GM23338 (cell line): ENCODE results near the gene ZNF566. TPM values are rescaled to one million over a fixed set of nuclear protein-coding genes. Genes with fewer than 3 reads are reported as not detected.

Source experiments
- ATAC-seq: fragments of 200-7000 bp; cut with Tn5 transposase; 3 replicates; pipeline ENCODE4 v1.9.1; 2020
- DNase-seq: peaks from one replicate; pipeline ENCODE4 v3.0.0-alpha.2; 2015; ENCODE audit warnings: low spot score
- H2AFZ ChIP-seq: fragments of 200-600 bp; sonication (generic); 2 replicates; pipeline ENCODE4 v1.8.0; 2016; ENCODE audit warnings: antibody characterized with exemption, mild to moderate bottlenecking, moderate library complexity
- H3F3A ChIP-seq: fragments of 200-600 bp; sonication (generic); replicated peaks from 2 replicates; pipeline ENCODE4 v1.8.0; 2017; ENCODE audit warnings: antibody characterized with exemption, mixed run types, low read depth
- H3K27ac ChIP-seq: fragments of 200-600 bp; sonication (generic); 2 replicates; pipeline ENCODE4 v1.6.1; 2016; ENCODE audit warnings: low read depth
- H3K27me3 ChIP-seq: fragments of 200-600 bp; sonication (generic); 2 replicates; pipeline ENCODE4 v1.8.0; 2016; ENCODE audit warnings: mild to moderate bottlenecking, mixed run types, moderate library complexity; ENCODE audit not compliant: insufficient read depth
- H3K36me3 ChIP-seq: fragments of 200-600 bp; sonication (generic); 2 replicates; pipeline ENCODE4 v1.8.0; 2016; ENCODE audit warnings: mild to moderate bottlenecking; ENCODE audit not compliant: insufficient read depth
- H3K4me1 ChIP-seq: fragments of 200-600 bp; sonication (generic); 2 replicates; pipeline ENCODE4 v1.8.0; 2016; ENCODE audit warnings: mild to moderate bottlenecking, moderate library complexity; ENCODE audit not compliant: insufficient read depth
- H3K4me2 ChIP-seq: fragments of 200-600 bp; sonication (generic); 2 replicates; pipeline ENCODE4 v1.7.1; 2017; ENCODE audit warnings: mixed run types
- H3K4me3 ChIP-seq: fragments of 200-600 bp; sonication (generic); 2 replicates; pipeline ENCODE4 v1.6.1; 2016; ENCODE audit warnings: mixed run types
- H3K79me2 ChIP-seq: fragments of 200-600 bp; sonication (generic); replicated peaks from 2 replicates; pipeline ENCODE4 v1.8.0; 2017; ENCODE audit warnings: mild to moderate bottlenecking; ENCODE audit not compliant: insufficient read depth
- H3K9me2 ChIP-seq: fragments of 200-600 bp; sonication (generic); 2 replicates; pipeline ENCODE4 v1.8.0; 2017; ENCODE audit not compliant: insufficient read depth
- H4K20me1 ChIP-seq: fragments of 200-600 bp; sonication (generic); replicated peaks from 2 replicates; pipeline ENCODE4 v1.8.0; 2017; ENCODE audit warnings: mild to moderate bottlenecking; ENCODE audit not compliant: insufficient read depth
- H3K27ac Mint-ChIP-seq: 2 replicates; pipeline ENCODE4 v1.8.0; 2020; ENCODE audit warnings: inconsistent platforms, mild to moderate bottlenecking, moderate library complexity, mixed read lengths
- H3K27me3 Mint-ChIP-seq: 3 replicates; pipeline ENCODE4 v1.8.0; 2022; ENCODE audit warnings: low read depth, mild to moderate bottlenecking, moderate library complexity, mixed read lengths, inconsistent platforms; ENCODE audit not compliant: insufficient read depth, poor library complexity
- H3K36me3 Mint-ChIP-seq: 3 replicates; pipeline ENCODE4 v1.8.0; 2021; ENCODE audit warnings: low read depth, mild to moderate bottlenecking, inconsistent platforms, moderate library complexity, mixed read lengths
- H3K4me1 Mint-ChIP-seq: 3 replicates; pipeline ENCODE4 v1.8.0; 2020; ENCODE audit warnings: mild to moderate bottlenecking, inconsistent platforms, mixed read lengths
- H3K4me3 Mint-ChIP-seq: 3 replicates; pipeline ENCODE4 v1.8.0; 2021; ENCODE audit warnings: moderate library complexity, mild to moderate bottlenecking, inconsistent platforms, mixed read lengths
- H3K9me3 Mint-ChIP-seq: 3 replicates; pipeline ENCODE4 v1.8.0; 2020; ENCODE audit warnings: moderate library complexity, mild to moderate bottlenecking, inconsistent platforms, mixed read lengths
- CREB1 ChIP-seq: fragments of 250-450 bp; sonication (Bioruptor Pico); IDR thresholded peaks from 2 replicates; pipeline ENCODE4 v1.5.0; 2020; ENCODE audit warnings: low read depth, mild to moderate bottlenecking, moderate library complexity
- CTCF ChIP-seq, 2 experiments: fragments of 200-600 bp in 1 of 2; sonication (generic) in 1 of 2; conservative IDR thresholded peaks; 2 replicates each; pipeline versions ENCODE4 v1.5.1 to v1.6.1; 2016 to 2017; ENCODE audit warnings: antibody characterized with exemption in 2 of 2, low read depth in 2 of 2, mild to moderate bottlenecking in 2 of 2, moderate library complexity in 1 of 2
- ETS1 ChIP-seq: IDR thresholded peaks from 2 replicates; pipeline ENCODE4 v1.6.1; 2016; ENCODE audit warnings: antibody characterized with exemption
- EZH2 ChIP-seq: fragments of 200-600 bp; sonication (generic); IDR thresholded peaks from one replicate; pipeline ENCODE4 v1.8.0; 2017; ENCODE audit warnings: antibody characterized with exemption, mild to moderate bottlenecking, low read depth; ENCODE audit not compliant: unreplicated experiment
- EZH2phosphoT487 ChIP-seq: fragments of 200-600 bp; sonication (generic); IDR thresholded peaks from one replicate; pipeline ENCODE4 v1.8.1; 2018; ENCODE audit warnings: antibody characterized with exemption; ENCODE audit not compliant: unreplicated experiment
- JUNB ChIP-seq: IDR thresholded peaks from one replicate; pipeline ENCODE4 v1.6.1; 2016; ENCODE audit warnings: antibody characterized with exemption; ENCODE audit not compliant: unreplicated experiment
- NANOG ChIP-seq: IDR thresholded peaks from 2 replicates; pipeline ENCODE4 v1.6.1; 2016; ENCODE audit warnings: antibody characterized with exemption, borderline replicate concordance
- POLR2AphosphoS5 ChIP-seq: IDR thresholded peaks from 2 replicates; pipeline ENCODE4 v1.6.1; 2016; ENCODE audit warnings: antibody characterized with exemption, low read depth
- REST ChIP-seq: IDR thresholded peaks from one replicate; pipeline ENCODE4 v1.6.1; 2018; ENCODE audit warnings: antibody characterized with exemption; ENCODE audit not compliant: unreplicated experiment
- STAT1 ChIP-seq: IDR thresholded peaks from one replicate; pipeline ENCODE4 v1.6.1; 2016; ENCODE audit warnings: antibody characterized with exemption; ENCODE audit not compliant: unreplicated experiment
- ZNF114 ChIP-seq: fragments of 250-450 bp; sonication (Bioruptor Pico); IDR thresholded peaks from 2 replicates; pipeline ENCODE4 v1.5.0; 2020; ENCODE audit warnings: mild to moderate bottlenecking, moderate library complexity
- ZNF331 ChIP-seq: fragments of 250-450 bp; sonication (Bioruptor Pico); IDR thresholded peaks from 2 replicates; pipeline ENCODE4 v1.5.0; 2020; ENCODE audit warnings: low read depth, mild to moderate bottlenecking, moderate library complexity
- ZNF462 ChIP-seq: fragments of 250-450 bp; sonication (Bioruptor Pico); IDR thresholded peaks from 2 replicates; pipeline ENCODE4 v1.5.0; 2020; ENCODE audit warnings: mild to moderate bottlenecking, moderate library complexity
- polyA plus RNA-seq: library from polyadenylated mRNA; unstranded; fragments of >200 nt; fragmentation: Nextera tagmentation; extraction: Ambion mirVana; gene quantifications from 2 replicates; pipeline ENCODE4 v1.2.1, GENCODE V29; 2016
- total RNA-seq: library from RNA; depleted of rRNA; stranded (reverse); fragments of >200 nt; shearing (Covaris generic); gene quantifications from 2 replicates; pipeline ENCODE4 v1.2.3, GENCODE V29; 2014

Gene ZNF566
- total and polyA plus RNA-seq, 2 experiments from 2014 or later = 11.9 to 18.0 TPM

GRCh38 chr19:36501973-36502372 lies 12.6 kb upstream of the ZNF566 start:
- Histone ChIP-seq H3K4me1 (no peaks in the 10 kb centered on the region), H3K9me2 (no peaks in the 10 kb centered on the region), H3K36me3 (0 out of 2 replicates have a peak, but pooled peaks cover 3% of the 10 kb centered on the region), H4K20me1 (no peaks in the 10 kb centered on the region), H3K27ac (no peak overlapping the region), H3K4me2 (no peak overlapping the region), H3K79me2 (no peaks in the 10 kb centered on the region), H2AFZ (no peak overlapping the region), H3F3A (no peaks in the 10 kb centered on the region), H3K27me3 (no peaks in the 10 kb centered on the region), H3K4me3 (no peak overlapping the region)
- Mint-ChIP-seq H3K27ac (no peak overlapping the region), H3K9me3 (peaks cover 92% of the 10 kb centered on the region), H3K36me3 (peaks cover 24% of the 10 kb centered on the region), H3K27me3 (peaks cover 4% of the 10 kb centered on the region), H3K4me1 (no peaks in the 10 kb centered on the region), H3K4me3 (no peak overlapping the region)
- TF ChIP-seq EZH2 (no peak), POLR2AphosphoS5 (no peak), JUNB (no peak), CREB1 (CRISPR knock-in tag) (no peak), ZNF331 (CRISPR knock-in tag) (no peak), ZNF462 (CRISPR knock-in tag) (no peak), REST (no peak), ETS1 (no peak), CTCF (conservative IDR thresholded peaks at IDR 0.05; ENCODE audit: low read depth in 2 of 2) (no peak), ZNF114 (CRISPR knock-in tag) (no peak), NANOG (no peak), EZH2phosphoT487 (no peak), STAT1 (no peak)
- ATAC-seq (no peak), DNase-seq (no peak)
